Lower leg skin (tissue), 4 donors: Measurements from ENCODE around the gene ATP2B2. TPM values are rescaled to one million over a fixed set of nuclear protein-coding genes. Genes with fewer than 3 reads are reported as not detected.

Experiments
- DNase-seq, 2 donors: peaks; one replicate each; pipeline ENCODE4 v3.0.0-alpha.2; 2019; ENCODE audit warnings: low spot score in 2 of 2
- H3K4me3 ChIP-seq: fragments of 200-600 bp; sonication (generic); 2 replicates; pipeline ENCODE4 v1.5.1; 2017; ENCODE audit warnings: mild to moderate bottlenecking, low read depth; ENCODE audit not compliant: poor library complexity, severe bottlenecking
- CTCF ChIP-seq, 3 donors: fragments of 450-650 bp; IDR thresholded peaks; one replicate each; pipeline ENCODE4 v1.5.1; 2016; ENCODE audit warnings: antibody characterized with exemption in 3 of 3, mild to moderate bottlenecking in 3 of 3, moderate library complexity in 2 of 3
- POLR2A ChIP-seq, 2 donors: fragments of 450-650 bp; IDR thresholded peaks; one replicate each; pipeline ENCODE4 v1.6.1; 2016 to 2017; ENCODE audit warnings: antibody characterized with exemption in 2 of 2, mild to moderate bottlenecking in 1 of 2, moderate library complexity in 1 of 2
- WGBS, 2 donors: methylation state at CpG; one replicate each; pipeline ENCODE4 v1.1.5; 2018; 5-methylcytosine and 5-hydroxymethylcytosine counted together
- intact Hi-C: fragments of 100-400 bp; cut with DNase I; formaldehyde crosslinking; loops from one replicate; pipeline ENCODE4 v1.15.0; 2023; ENCODE audit warnings: low total_unique reads
- total RNA-seq, 4 donors: library from RNA; depleted of rRNA; stranded (reverse); fragments of >200 nt; gene quantifications; one replicate each; pipeline ENCODE4 v1.1.0, GENCODE V29; 2016

Gene ATP2B2
- total RNA-seq, 4 donors from 2014 or later: 0.12 to 0.45 (median 0.19) TPM; not detected in 1

- WGBS, 2 donors: 84 to 88% methylated on average over 6 of the region's 6 CpGs
- intact Hi-C loops: no loop called here
- no peak for TF ChIP-seq POLR2A (IDR thresholded peaks at IDR 0.05)
Observed at GRCh38 chr3:10357095-10357494, 148.3 kb downstream of the ATP2B2 start.

GRCh38 chr3:10356461-10356981, 148.9 kb downstream of the ATP2B2 start:
- 78 to 82% methylated on average over 5 of the region's 5 CpGs for WGBS, 2 donors
- no peak overlapping the region for H3K4me3 ChIP-seq
- TF ChIP-seq CTCF (IDR thresholded peaks at IDR 0.05) (no peak), POLR2A (IDR thresholded peaks at IDR 0.05) (no peak)
- no peak for DNase-seq
- intact Hi-C loops: no loop called here

More at GRCh38 chr3:10357095-10357494, 148.3 kb downstream of the ATP2B2 start:
- H3K4me3 ChIP-seq: no peak overlapping the region
- no peak for DNase-seq

DNA sequence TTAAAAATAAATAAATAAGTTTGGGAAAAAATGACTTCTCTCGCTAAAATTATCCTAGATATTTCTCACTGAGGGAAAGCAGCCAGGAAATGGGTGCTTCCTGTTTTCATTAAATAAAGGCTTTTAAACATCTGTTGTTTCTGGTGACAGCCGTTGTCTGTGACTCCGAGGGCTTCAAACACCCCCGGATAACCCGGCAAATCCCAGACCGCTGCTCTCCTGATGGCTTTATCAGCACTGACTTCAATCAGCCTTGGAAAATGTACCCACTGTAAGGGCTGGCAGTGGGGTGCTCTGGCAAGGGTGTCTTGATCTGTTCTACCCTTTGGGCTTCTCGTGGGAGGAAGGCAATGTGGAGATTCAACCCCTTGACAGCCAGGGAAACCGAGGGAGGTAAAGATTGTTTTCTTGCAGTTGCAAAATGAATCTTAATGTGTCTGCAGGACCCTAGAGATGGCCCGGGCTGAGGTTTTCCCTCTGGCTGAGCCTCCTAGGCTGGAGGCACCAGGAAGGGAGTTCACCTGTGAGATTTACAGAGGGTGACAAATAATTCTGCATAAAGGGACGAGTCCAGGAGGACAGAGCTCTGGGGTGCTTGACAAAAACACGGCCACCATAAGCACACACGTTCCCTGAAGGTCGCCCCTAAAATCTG, 150.9 kb downstream of the ATP2B2 start:
- intact Hi-C loops: no loop called here
- no peak overlapping the region for H3K4me3 ChIP-seq
- DNase-seq: no peak
- 47 to 49% methylated on average over 13 of the region's 13 CpGs for WGBS, 2 donors
- no peak for TF ChIP-seq POLR2A (IDR thresholded peaks at IDR 0.05)
- TF ChIP-seq CTCF (IDR thresholded peaks at IDR 0.05): no peak

DNA sequence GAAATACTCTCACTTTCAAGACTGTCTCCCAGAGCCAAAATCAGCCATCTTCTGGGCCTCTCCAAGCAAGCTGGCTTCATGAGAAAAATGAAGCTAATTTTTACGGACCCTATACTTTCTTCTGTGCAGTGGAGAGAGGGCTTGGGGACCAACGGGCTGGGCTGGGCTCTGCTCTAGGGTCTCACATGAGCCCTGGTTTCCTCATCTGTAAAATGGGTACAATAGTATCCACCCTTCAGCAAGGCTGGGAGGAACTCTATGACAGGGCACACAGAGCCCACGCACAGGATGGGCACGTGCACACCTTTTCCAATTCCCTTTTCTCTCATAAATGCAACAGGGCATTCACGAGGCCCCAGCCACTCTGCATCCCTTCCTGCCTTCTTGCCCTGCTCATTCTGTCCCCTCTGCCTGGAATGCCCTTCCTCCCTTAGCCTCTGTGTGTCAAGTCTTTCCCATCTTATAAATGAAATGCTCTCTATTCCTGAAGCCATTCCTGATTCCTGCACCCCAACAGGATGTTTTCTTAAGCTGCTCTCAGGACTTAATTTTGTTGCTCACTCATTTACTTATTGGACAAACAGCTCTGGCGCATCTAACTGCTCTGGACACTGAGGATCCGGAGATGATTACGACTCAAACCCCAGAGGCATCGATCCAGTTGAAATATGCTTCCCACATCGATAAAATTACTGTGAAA, 151.6 kb downstream of the ATP2B2 start:
- intact Hi-C loops: no loop called here
- TF ChIP-seq POLR2A (IDR thresholded peaks at IDR 0.05) (no peak), CTCF (IDR thresholded peaks at IDR 0.05) (no peak)
- 58 to 61% methylated on average over 10 of the region's 10 CpGs for WGBS, 2 donors
- DNase-seq: no peak
- H3K4me3 ChIP-seq: no peak overlapping the region

DNA sequence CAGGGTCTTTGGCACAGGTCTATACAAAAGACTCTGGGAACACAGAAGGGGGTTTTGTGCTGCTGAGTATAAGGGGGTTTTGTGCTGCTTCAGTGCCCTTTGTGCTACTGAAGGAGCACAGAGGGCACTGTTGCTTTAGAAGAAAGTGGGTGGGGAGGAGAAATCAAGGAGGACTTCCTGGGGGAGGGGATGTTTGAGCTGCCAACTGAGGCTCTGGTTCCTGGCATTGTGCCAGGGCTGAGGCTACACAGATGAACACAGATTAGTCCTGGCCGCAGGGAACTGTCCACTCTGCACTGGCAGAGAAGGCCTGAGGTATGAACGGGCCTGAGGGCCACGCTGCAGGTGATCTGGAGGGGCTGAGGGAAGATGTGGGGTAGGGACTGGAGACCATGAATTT, 152.2 kb downstream of the ATP2B2 start:
- 88 to 93% methylated on average over 3 of the region's 3 CpGs for WGBS, 2 donors
- no peak for TF ChIP-seq POLR2A (IDR thresholded peaks at IDR 0.05)
- TF ChIP-seq CTCF (IDR thresholded peaks at IDR 0.05): no peak
- no peak for DNase-seq
- H3K4me3 ChIP-seq: no peak overlapping the region
- intact Hi-C loops: no loop called here

- intact Hi-C loops: no loop called here
- no peak overlapping the region for H3K4me3 ChIP-seq
- DNase-seq: no peak
- no peak for TF ChIP-seq CTCF (IDR thresholded peaks at IDR 0.05)
- no peak for TF ChIP-seq POLR2A (IDR thresholded peaks at IDR 0.05)
- 82 to 84% methylated on average over 13 of the region's 14 CpGs for WGBS, 2 donors
Observed at GRCh38 chr3:10352146-10352911, 153.1 kb downstream of the ATP2B2 start.
